Thyroid gland (tissue), 4 donors: ENCODE data around the gene OR2T2.
"Not testable (repeated sequence)": the region's sequence is repeated elsewhere in the genome, so short reads cannot be mapped to it uniquely, and the experiment has no call there.

Experiments
- POLR2A ChIP-seq, 2 donors: fragments of 450-650 bp; IDR thresholded peaks; one replicate each; pipeline ENCODE4 v1.6.1; 2017; ENCODE audit warnings: antibody characterized with exemption in 2 of 2, mild to moderate bottlenecking in 2 of 2, moderate library complexity in 1 of 2
- TF ChIP-seq, protein P1 (sequence below), 6 experiments: fragments of 200-600 bp in 3 of 6; fragments of 450-650 bp in 3 of 6; sonication (generic) in 3 of 6; IDR thresholded peaks; one replicate each; pipeline ENCODE4 v1.5.1; 2016 to 2019; ENCODE audit warnings: antibody characterized with exemption in 6 of 6, mild to moderate bottlenecking in 2 of 6, inconsistent platforms in 1 of 6, moderate library complexity in 1 of 6

DNA sequence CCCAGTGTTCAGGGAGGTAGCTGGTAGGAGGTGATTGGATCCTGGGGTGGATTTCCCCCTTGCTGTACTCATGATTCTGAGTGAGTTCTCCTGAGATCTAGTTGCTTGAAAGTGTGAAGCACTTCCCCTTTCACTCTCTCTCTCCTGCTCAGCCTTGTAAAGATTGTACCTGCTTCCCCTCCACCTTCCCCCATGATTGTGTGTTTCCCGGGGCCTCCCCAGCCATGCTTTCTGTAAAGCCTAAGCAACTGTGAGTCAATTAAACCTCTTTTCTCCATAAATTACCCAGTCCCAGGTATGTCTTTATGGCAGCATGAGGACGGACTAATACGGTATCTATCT lies 17.3 kb upstream of the OR2T2 start:
- TF ChIP-seq, protein P1, sequence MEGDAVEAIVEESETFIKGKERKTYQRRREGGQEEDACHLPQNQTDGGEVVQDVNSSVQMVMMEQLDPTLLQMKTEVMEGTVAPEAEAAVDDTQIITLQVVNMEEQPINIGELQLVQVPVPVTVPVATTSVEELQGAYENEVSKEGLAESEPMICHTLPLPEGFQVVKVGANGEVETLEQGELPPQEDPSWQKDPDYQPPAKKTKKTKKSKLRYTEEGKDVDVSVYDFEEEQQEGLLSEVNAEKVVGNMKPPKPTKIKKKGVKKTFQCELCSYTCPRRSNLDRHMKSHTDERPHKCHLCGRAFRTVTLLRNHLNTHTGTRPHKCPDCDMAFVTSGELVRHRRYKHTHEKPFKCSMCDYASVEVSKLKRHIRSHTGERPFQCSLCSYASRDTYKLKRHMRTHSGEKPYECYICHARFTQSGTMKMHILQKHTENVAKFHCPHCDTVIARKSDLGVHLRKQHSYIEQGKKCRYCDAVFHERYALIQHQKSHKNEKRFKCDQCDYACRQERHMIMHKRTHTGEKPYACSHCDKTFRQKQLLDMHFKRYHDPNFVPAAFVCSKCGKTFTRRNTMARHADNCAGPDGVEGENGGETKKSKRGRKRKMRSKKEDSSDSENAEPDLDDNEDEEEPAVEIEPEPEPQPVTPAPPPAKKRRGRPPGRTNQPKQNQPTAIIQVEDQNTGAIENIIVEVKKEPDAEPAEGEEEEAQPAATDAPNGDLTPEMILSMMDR (IDR thresholded peaks at IDR 0.05), result not testable (repeated sequence)
- TF ChIP-seq POLR2A (IDR thresholded peaks at IDR 0.05), result not testable (repeated sequence)
